ENCODE results near the gene TMTC4. TPM values are rescaled to one million over a fixed set of nuclear protein-coding genes. Genes with fewer than 3 reads are reported as not detected.

The TMTC4 gene
- total RNA-seq, 1 donor from 2014 or later: 19.4 TPM

DNA sequence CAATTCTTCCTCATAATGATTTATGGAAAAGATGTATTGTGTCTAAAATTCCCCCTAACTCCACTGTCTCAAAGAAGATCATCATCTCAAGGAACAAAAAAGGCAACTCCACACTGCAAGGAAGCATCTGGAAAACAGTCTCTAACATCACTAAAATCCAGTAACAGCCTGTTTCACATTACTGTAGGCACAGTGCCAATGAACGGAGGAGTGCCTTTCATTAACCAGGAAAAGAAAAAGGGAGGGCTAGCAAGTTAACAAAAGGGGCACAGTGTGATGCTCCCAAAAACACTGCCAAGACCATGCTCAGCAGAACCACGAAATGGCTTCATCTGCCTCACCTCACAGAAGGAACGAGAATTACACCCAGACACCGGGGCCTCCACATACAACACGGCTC is 8.5 kb downstream of the TMTC4 start:
- DNase-seq (ENCODE audit: low read depth): no peak

DNA sequence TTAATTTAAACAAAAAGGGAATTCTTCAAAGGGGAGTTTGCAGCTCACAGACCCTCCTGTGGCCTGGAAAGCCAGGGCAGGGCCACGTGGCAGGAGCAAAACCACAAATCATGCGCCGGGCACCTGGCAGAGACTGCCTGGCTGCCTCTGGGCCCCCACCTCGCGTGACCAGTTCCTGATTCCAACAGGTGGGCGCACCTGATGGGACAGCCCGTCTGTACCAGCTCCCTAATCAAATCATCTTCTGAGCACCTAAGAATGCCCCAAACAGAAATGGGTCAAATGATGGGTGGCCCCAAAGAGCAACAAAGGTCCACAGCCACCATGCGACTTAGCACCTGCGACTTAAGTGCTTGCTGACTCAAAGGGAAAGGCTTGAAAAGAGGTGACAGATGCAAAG is 9.2 kb downstream of the TMTC4 start:
- DNase-seq (ENCODE audit: low read depth): no peak

GRCh38 chr13:100664171-100664900 is 10.3 kb downstream of the TMTC4 start:
- DNase-seq (ENCODE audit: low read depth): no peak

- no peak for DNase-seq (ENCODE audit: low read depth)
Observed at GRCh38 chr13:100662468-100663211, 12.0 kb downstream of the TMTC4 start.

DNA sequence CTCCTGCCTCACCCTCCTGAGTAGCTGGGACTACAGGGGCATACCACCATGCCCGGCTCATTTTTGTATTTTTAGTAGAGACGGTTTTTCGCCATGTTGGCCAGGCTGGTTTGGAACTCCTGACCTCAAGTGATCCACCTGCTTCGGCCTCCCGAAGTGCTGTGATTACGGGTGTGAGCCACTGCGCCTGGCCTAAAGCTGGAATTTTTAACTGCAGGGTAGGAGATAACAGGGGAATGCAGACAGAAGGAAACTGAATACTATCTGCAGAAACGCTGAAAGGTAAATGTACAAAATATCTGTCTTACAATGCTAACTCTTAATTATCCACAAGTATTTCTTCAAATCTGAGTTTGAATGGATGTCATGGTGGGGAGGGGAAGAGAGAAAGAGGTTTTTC is 13.8 kb downstream of the TMTC4 start:
- no peak for DNase-seq (ENCODE audit: low read depth)

DNA sequence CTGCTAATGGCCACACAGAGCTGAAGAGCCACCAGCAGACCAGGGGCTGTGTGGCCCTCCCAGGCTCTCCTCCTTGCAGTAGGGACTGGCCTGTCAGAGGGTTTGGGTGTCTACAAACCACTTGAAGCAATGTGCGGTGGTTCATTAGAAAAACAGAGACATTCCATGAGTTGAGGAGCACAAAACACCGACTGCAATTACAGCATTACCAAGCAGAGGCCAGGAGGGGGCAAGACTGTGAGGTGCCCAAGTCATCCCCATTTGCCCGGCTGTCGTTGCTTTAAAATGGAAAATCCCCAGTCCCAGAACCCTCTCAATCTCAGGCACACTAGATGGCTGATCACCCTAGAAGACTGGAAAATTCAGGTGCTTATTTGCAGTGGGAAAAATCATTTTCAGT is 15.0 kb downstream of the TMTC4 start:
- no peak for DNase-seq (ENCODE audit: low read depth)

- no peak for DNase-seq (ENCODE audit: low read depth)
Observed at GRCh38 chr13:100658363-100658762, 16.2 kb downstream of the TMTC4 start.

- no peak for DNase-seq (ENCODE audit: low read depth)
Observed at GRCh38 chr13:100657881-100658315, 16.7 kb downstream of the TMTC4 start.

GRCh38 chr13:100652510-100652909 is 22.1 kb downstream of the TMTC4 start:
- DNase-seq (ENCODE audit: low read depth): no peak

DNA sequence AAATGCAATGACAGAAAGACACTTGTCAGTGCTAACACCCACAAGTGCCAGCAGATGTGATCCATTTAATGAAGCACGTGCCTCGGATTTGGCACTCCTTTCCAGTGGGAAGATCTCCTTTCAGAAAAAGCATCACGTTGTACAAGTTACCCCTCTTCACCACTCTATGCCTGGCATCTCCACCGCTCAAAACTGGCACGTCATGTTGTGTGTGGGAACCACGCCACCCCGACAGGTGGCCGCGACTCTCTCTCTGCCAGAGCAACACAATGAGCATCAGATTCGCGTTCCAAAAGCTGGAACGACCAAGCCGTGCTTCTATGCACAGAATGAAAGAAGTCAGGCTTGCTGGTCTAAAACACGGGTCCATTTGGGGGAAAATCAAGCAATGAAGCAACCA is 24.3 kb downstream of the TMTC4 start:
- DNase-seq (ENCODE audit: low read depth): peak; percentile 11

DNA sequence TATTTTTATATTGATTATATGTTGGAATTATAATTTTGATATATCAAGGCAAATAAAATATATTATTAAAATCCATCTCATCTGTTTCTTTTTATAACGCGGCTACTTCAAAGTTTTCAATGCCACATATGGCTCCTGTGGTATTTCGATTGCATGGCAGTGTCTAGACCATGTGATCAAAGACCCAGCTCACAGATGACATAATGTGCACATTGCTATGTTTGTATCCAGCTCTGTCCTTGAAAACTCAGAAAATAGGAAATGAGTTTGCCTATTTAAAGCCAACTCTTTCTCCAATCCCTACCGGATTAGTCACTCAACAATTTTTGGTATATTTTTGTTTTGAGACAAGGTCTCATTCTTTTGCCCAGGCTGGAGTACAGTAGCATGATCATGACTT is 26.2 kb downstream of the TMTC4 start:
- no peak for DNase-seq (ENCODE audit: low read depth)

DNA sequence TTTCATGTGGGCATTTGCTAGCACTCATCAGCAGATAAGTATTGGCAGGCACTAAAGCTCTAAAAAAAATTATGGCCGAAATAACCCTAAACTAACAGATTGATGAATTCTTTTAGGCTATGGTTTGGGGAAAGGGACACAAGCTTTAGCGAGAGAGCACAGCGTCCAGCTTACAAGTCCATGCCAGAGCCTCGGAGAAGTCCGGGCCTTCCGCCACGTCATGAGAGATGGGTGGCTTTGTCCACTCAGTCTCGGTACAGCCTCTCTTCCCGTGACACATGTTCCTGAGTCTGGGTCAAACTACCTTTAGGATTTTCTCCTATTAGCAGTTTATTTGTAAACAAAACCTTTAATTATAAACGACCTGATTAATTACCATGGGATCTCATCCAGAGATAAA is 27.7 kb downstream of the TMTC4 start:
- DNase-seq (ENCODE audit: low read depth): no peak

DNA sequence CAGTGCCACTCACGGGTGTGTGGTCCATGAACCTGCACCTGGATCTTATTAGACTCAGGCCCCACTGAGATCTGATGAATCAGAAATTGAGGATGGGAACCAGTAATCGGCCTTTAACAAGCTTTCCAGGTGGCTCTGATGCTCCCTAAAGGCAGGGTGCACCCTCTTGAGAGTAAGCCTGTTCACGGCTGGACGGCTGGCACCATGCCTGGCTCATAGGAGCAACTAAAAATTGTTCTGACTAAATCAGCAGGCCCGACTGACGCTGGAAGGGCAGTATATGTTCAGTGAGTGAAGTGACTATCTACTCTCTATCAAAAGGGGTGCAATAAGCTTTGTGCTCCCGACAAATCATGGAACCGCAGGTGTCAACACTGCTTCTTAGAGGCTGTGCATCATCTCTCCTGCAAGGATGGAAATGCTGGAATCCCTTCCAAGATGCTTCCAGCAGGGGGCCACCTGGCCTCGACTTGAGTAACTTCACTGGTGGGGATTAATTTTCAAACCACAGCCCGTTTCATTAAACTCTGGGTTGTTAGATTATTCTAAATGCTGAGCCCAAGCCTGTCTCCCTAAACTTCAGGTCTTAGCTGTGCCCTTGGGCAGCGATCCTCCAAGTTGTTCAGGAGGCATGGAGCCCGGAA is 28.4 kb downstream of the TMTC4 start:
- peak; percentile 22 for DNase-seq (ENCODE audit: low read depth)

DNA sequence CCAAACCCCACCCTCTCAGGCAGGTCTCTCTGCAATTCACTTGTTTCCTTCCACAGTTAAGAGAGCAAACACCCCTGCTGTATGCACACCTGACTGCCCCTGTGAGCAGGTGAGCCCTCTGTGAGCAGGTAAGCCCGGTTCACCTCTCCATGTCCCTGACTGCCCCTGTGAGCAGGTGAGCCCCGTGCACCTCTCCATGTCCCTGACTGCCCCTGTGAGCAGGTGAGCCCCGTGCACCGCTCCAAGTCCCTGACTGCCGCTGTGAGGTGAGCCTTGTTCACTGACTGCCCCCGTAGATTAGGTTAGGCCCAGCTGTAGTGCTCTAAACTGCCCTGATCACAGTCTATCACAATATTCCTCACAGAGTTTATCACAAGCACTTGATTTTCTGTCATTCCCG is 29.2 kb downstream of the TMTC4 start:
- no peak for DNase-seq (ENCODE audit: low read depth)

- no peak for DNase-seq (ENCODE audit: low read depth)
Observed at GRCh38 chr13:100644371-100644770, 30.2 kb downstream of the TMTC4 start.

DNA sequence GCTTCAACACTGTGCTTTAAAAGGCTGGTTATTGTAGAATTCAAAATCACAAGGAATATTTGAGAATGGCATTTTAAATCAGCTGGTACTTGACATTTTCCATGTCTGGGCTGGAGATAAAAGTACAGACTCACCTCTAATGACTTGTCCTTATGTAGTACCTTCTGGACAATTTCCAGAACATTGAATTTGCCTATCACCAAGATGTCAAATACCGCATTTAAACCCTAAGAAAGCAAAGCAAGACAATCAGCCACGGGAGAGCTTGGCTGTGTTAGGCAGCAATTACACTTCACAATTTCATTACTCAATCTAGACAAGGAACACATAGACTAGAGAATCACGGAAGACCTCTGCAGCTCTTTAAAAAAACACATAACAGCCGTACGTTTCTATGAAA is 36.8 kb downstream of the TMTC4 start:
- no peak for DNase-seq (ENCODE audit: low read depth)

- no peak for DNase-seq (ENCODE audit: low read depth)
Observed at GRCh38 chr13:100637380-100637779, 37.2 kb downstream of the TMTC4 start.

GRCh38 chr13:100636441-100636840 is 38.2 kb downstream of the TMTC4 start:
- no peak for DNase-seq (ENCODE audit: low read depth)

GRCh38 chr13:100636004-100636403 is 38.6 kb downstream of the TMTC4 start:
- DNase-seq (ENCODE audit: low read depth): no peak

DNA sequence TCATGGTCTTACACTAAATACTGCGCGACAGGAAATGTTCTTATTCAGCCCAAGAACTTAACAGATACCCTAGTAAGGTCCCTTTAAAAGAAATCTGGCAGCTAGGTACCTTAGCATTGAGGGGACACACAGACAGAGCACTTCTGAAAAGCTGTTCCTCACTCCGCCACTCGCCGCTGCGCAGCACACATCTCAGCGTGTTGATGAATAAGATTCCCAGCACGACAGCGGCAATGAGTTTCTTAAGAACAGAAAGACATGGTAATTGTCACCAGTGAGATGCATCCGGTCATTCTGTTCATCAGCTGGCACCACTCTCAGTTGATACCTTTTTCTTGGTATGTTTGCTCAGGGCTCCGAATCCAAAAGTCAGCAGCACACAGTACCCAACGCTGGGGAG is 39.9 kb downstream of the TMTC4 start:
- no peak for DNase-seq (ENCODE audit: low read depth)

- DNase-seq (ENCODE audit: low read depth): no peak
Observed at GRCh38 chr13:100633461-100633860, 41.1 kb downstream of the TMTC4 start.

- no peak for DNase-seq (ENCODE audit: low read depth)
Observed at GRCh38 chr13:100630555-100630954, 44.0 kb downstream of the TMTC4 start.

Data from myocyte (in vitro differentiated cells).